Lower leg skin (tissue), 4 donors: ENCODE measurements around the gene IFT172. TPM values are rescaled to one million over a fixed set of nuclear protein-coding genes. Genes with fewer than 3 reads are reported as not detected.

Source experiments
- DNase-seq, 2 donors: peaks; one replicate each; pipeline ENCODE4 v3.0.0-alpha.2; 2019; ENCODE audit warnings: low spot score in 2 of 2
- H3K4me3 ChIP-seq: fragments of 200-600 bp; sonication (generic); 2 replicates; pipeline ENCODE4 v1.5.1; 2017; ENCODE audit warnings: mild to moderate bottlenecking, low read depth; ENCODE audit not compliant: poor library complexity, severe bottlenecking
- POLR2A ChIP-seq, 2 donors: fragments of 450-650 bp; IDR thresholded peaks; one replicate each; pipeline ENCODE4 v1.6.1; 2016 to 2017; ENCODE audit warnings: antibody characterized with exemption in 2 of 2, mild to moderate bottlenecking in 1 of 2, moderate library complexity in 1 of 2
- WGBS, 2 donors: methylation state at CpG; one replicate each; pipeline ENCODE4 v1.1.5; 2018; 5-methylcytosine and 5-hydroxymethylcytosine counted together
- intact Hi-C: fragments of 100-400 bp; cut with DNase I; formaldehyde crosslinking; loops from one replicate; pipeline ENCODE4 v1.15.0; 2023; ENCODE audit warnings: low total_unique reads
- total RNA-seq, 4 donors: library from RNA; depleted of rRNA; stranded (reverse); fragments of >200 nt; gene quantifications; one replicate each; pipeline ENCODE4 v1.1.0, GENCODE V29; 2016
- TF ChIP-seq, protein P1 (sequence below), 3 donors: fragments of 450-650 bp; IDR thresholded peaks; one replicate each; pipeline ENCODE4 v1.5.1; 2016; ENCODE audit warnings: antibody characterized with exemption in 3 of 3, mild to moderate bottlenecking in 3 of 3, moderate library complexity in 2 of 3

The IFT172 gene
- total RNA-seq, 4 donors from 2014 or later = 13.2 to 18.8 (median 14.4) TPM

DNA sequence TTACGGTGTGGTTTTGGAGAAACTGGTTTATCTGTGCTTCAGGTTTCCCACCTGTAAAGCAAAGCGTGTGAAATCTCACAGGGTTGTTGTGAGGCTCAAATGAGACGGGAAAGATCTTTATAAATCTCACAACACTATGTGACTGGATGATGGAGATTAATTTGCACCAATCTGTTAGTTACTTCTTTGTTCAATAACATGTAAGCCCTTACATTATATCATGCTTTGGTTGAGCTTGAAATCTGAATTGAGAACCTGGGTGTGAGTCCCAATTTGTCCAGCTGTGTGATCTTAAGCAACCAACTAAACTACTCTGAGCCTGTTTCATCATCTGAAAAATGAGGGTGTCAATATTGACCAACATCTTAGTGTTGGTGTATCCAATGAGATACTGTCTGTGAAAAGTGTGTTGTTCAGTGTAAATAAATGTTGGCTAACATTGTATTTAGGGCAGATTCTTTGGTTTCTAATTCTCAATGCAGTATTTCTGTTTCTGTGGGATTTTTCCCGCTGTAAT is 6.4 kb upstream of the IFT172 start:
- TF ChIP-seq, protein P1, sequence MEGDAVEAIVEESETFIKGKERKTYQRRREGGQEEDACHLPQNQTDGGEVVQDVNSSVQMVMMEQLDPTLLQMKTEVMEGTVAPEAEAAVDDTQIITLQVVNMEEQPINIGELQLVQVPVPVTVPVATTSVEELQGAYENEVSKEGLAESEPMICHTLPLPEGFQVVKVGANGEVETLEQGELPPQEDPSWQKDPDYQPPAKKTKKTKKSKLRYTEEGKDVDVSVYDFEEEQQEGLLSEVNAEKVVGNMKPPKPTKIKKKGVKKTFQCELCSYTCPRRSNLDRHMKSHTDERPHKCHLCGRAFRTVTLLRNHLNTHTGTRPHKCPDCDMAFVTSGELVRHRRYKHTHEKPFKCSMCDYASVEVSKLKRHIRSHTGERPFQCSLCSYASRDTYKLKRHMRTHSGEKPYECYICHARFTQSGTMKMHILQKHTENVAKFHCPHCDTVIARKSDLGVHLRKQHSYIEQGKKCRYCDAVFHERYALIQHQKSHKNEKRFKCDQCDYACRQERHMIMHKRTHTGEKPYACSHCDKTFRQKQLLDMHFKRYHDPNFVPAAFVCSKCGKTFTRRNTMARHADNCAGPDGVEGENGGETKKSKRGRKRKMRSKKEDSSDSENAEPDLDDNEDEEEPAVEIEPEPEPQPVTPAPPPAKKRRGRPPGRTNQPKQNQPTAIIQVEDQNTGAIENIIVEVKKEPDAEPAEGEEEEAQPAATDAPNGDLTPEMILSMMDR (IDR thresholded peaks at IDR 0.05) = no peak
- no peak for TF ChIP-seq POLR2A (IDR thresholded peaks at IDR 0.05)
- 48 to 64% methylated on average over 4 of the region's 4 CpGs for whole genome bisulfite sequencing, 2 donors
- no peak overlapping the region for H3K4me3 ChIP-seq
- DNase-seq = no peak
- intact Hi-C loops = no loop called here

DNA sequence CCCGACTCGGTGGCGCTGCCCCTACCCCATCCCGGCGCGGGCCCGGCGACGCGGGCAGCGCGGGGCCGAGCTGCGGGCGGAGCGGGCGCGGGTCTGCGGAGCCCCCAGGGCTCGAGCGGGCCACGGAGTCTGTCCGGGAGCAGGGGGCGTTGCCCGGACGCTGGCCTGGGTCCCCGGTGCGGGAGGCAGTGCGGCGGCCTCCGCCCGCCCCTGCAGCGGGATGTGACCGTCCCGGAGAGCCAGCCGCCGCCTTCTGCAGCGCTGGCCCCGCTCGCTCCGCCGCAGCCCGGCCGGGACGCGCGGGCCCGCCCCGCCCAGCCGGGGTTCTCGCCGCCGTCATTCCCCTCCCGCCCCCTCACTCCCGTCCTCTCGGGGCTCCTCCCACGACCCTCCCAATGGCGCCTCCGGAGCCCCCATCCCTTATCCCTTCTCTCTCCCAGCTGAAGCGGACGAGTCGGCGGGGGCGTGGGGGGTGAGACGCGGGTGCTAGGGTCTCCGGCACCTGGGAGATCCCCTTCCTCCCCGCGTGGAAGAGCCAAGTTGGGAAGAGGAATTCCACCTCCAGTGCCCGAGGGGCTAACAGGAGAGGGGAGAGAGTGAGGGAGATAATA is 5.5 kb upstream of the IFT172 start, which contains the start of gene FNDC4:
Gene FNDC4, minus strand, starts transcription at position 257 of the 611 bp plus-strand sequence. CDS start 521 bp downstream, outside the sequence.
- TF ChIP-seq, protein P1 (IDR thresholded peaks at IDR 0.05) = no peak
- intact Hi-C loops = no loop called here
- DNase-seq = peak in 1 of 2 donors; percentile 83
- 0% methylated on average over 13 to 57 of the region's 70 CpGs for WGBS, 2 donors
- peak within 1 kb of the TSS; percentile 51 for H3K4me3 ChIP-seq

DNA sequence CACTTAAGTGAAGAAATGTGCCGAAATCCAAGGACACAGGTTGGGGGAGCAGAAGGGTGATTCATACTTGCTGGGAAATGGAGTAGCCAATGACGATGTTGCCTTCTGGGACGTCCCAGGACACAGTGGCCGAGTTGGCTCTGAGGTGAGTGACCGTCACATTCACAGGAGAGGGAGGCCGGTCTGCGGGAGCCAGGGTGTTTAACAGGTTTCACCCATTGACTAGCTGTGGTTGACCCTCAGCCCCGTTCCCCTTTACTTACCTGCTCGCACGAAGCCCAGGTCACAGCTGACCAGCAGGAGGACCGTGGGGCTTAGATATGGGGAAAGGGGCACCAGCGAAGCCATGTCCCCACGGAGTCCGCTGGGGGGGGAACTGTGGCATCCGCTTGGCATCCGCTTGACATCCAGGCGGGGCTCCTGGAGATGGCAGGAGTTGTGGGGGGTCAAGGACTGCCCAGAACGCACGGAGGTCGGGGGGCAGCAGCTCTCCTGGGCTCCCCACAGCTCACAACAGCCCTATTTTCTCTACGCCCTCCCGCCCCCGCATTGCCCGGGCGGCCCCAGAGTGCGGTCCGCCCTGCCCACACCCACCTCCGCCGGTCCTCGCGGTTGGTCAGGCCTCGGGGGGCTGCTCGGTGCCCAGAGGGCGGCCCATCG is 4.9 kb upstream of the IFT172 start:
- 21 to 53% methylated on average over 14 to 35 of the region's 35 CpGs for WGBS, 2 donors
- no peak for TF ChIP-seq POLR2A (IDR thresholded peaks at IDR 0.05)
- TF ChIP-seq, protein P1 (IDR thresholded peaks at IDR 0.05) = no peak
- intact Hi-C loops = no loop called here
- peak overlapping the region; percentile 51 for H3K4me3 ChIP-seq
- peak in 1 of 2 donors; percentile 87 for DNase-seq

DNA sequence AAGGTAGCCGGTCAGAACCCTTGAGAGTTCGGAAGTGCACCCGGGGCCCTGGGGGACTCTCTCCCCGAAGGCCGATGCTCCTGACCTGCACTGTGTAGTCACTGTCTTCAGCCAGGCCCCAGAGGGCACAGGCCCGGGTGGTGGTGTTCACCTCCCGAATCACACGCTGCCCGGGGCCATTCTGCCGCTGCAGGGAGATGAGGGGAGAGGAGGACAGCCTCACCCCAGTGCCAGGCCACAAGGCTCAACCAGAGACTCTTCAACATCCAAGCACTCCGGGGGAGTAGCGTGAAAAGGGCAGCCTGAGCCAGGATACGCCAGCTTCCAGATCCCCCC is 4.4 kb upstream of the IFT172 start:
- intact Hi-C loops = no loop called here
- TF ChIP-seq, protein P1 (IDR thresholded peaks at IDR 0.05) = no peak
- TF ChIP-seq POLR2A (IDR thresholded peaks at IDR 0.05) = no peak

DNA sequence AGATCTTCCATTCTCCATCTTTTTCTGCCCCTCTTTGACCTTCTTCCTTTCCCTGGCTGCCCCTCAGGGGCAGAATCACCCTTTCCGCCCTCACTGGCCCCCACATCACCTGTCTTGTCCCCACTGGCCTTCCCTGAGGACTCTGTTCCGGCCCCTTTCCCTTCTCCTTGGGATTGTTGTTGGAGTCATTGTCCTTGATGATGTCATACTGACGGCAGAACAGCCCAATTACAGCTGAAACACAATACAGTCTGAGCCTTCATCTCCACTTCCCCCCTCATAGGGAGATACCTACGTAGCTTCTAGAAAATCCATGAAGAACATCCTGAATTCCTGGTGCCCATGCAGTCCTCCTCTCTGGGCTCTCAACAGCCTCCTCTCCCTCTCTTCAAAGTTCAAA is 3.0 kb upstream of the IFT172 start:
- TF ChIP-seq POLR2A (IDR thresholded peaks at IDR 0.05) = no peak
- TF ChIP-seq, protein P1 (IDR thresholded peaks at IDR 0.05) = no peak
- intact Hi-C loops = no loop called here
- DNase-seq = peak in 1 of 2 donors; percentile 58
- no peak overlapping the region for H3K4me3 ChIP-seq
- WGBS, 2 donors = 89 to 93% methylated on average over 4 of the region's 4 CpGs

More for the DNA sequence above, 4.4 kb upstream of the IFT172 start:
- DNase-seq = peak in 1 of 2 donors; percentile 82
- WGBS, 2 donors = 81 to 85% methylated on average over 12 to 13 of the region's 13 CpGs
- no peak overlapping the region for H3K4me3 ChIP-seq
